ENCODE data around the gene APBA2.
"Not testable (repeated sequence)": the region's sequence is repeated elsewhere in the genome, so short reads cannot be mapped to it uniquely, and the experiment has no call there.

The APBA2 gene

GRCh38 chr15:29031502-29032228 lies 145.9 kb downstream of the APBA2 start:
- DNase-seq (ENCODE audit: low read depth in 2 of 3, low spot score in 2 of 3) = no peak

GRCh38 chr15:29032229-29032625 lies 146.5 kb downstream of the APBA2 start:
- DNase-seq (ENCODE audit: low read depth in 2 of 3, low spot score in 2 of 3) = no peak

- no peak for DNase-seq (ENCODE audit: low read depth in 2 of 3, low spot score in 2 of 3)
These were observed 147.0 kb downstream of the APBA2 start for GRCh38 chr15:29032751-29033150.

GRCh38 chr15:29034151-29034550 lies 148.4 kb downstream of the APBA2 start:
- no peak for DNase-seq (ENCODE audit: low read depth in 2 of 3, low spot score in 2 of 3)

GRCh38 chr15:29034593-29035335 lies 149.0 kb downstream of the APBA2 start:
- no peak for DNase-seq (ENCODE audit: low read depth in 2 of 3, low spot score in 2 of 3)

GRCh38 chr15:29035336-29036285 lies 149.8 kb downstream of the APBA2 start:
- DNase-seq (ENCODE audit: low read depth in 2 of 3, low spot score in 2 of 3) = no peak

- no peak for DNase-seq (ENCODE audit: low read depth in 2 of 3, low spot score in 2 of 3)
These were observed 152.4 kb downstream of the APBA2 start for GRCh38 chr15:29037997-29038705.

GRCh38 chr15:29039466-29040369 lies 153.9 kb downstream of the APBA2 start:
- DNase-seq (ENCODE audit: low read depth in 2 of 3, low spot score in 2 of 3) = no peak

GRCh38 chr15:29040370-29040751 lies 154.6 kb downstream of the APBA2 start:
- no peak for DNase-seq (ENCODE audit: low read depth in 2 of 3, low spot score in 2 of 3)

GRCh38 chr15:29043736-29044502 lies 158.1 kb downstream of the APBA2 start:
- no peak for DNase-seq (ENCODE audit: low read depth in 2 of 3, low spot score in 2 of 3)

GRCh38 chr15:29044503-29044901 lies 158.7 kb downstream of the APBA2 start:
- DNase-seq (ENCODE audit: low read depth in 2 of 3, low spot score in 2 of 3) = no peak

GRCh38 chr15:29045161-29045560 lies 159.4 kb downstream of the APBA2 start:
- not testable (repeated sequence) for DNase-seq (ENCODE audit: low read depth in 2 of 3, low spot score in 2 of 3)

- no peak for DNase-seq (ENCODE audit: low read depth in 2 of 3, low spot score in 2 of 3)
These were observed 159.9 kb downstream of the APBA2 start for GRCh38 chr15:29045717-29046116.

GRCh38 chr15:29046281-29046810 lies 160.6 kb downstream of the APBA2 start:
- DNase-seq (ENCODE audit: low read depth in 2 of 3, low spot score in 2 of 3) = no peak

- DNase-seq (ENCODE audit: low read depth in 2 of 3, low spot score in 2 of 3) = no peak
These were observed 161.2 kb downstream of the APBA2 start for GRCh38 chr15:29046977-29047376.

- no peak for DNase-seq (ENCODE audit: low read depth in 2 of 3, low spot score in 2 of 3)
These were observed 162.2 kb downstream of the APBA2 start for GRCh38 chr15:29048011-29048410.

- no peak for DNase-seq (ENCODE audit: low read depth in 2 of 3, low spot score in 2 of 3)
These were observed 165.1 kb downstream of the APBA2 start for GRCh38 chr15:29050870-29051269.

- DNase-seq (ENCODE audit: low read depth in 2 of 3, low spot score in 2 of 3) = no peak
These were observed 165.6 kb downstream of the APBA2 start for GRCh38 chr15:29051422-29051821.

- no peak for DNase-seq (ENCODE audit: low read depth in 2 of 3, low spot score in 2 of 3)
These were observed 167.2 kb downstream of the APBA2 start for GRCh38 chr15:29053006-29053405.

All from activated CD8-positive, alpha-beta memory T cell treated with anti-CD3 and anti-CD28 coated beads for 48 hours (primary cell).